HG03039 (cell line): ENCODE results near the gene SLC26A8.
"Not testable (repeated sequence)": the region's sequence is repeated elsewhere in the genome, so short reads cannot be mapped to it uniquely, and the experiment has no call there.

Experiments
- ATAC-seq: cut with Tn5 transposase; IDR thresholded peaks from one replicate; pipeline ENCODE4 v1.9.1; 2021; ENCODE audit warnings: mild to moderate bottlenecking, moderate library complexity; ENCODE audit not compliant: unreplicated experiment

The SLC26A8 gene

GRCh38 chr6:35919827-35920751 is 104.4 kb downstream of the SLC26A8 start:
- ATAC-seq = peak; percentile 28

GRCh38 chr6:35919085-35919826 is 105.2 kb downstream of the SLC26A8 start:
- ATAC-seq = no peak

GRCh38 chr6:35916893-35917292 is 107.5 kb downstream of the SLC26A8 start:
- not testable (repeated sequence) for ATAC-seq

- ATAC-seq = no peak
These were observed 108.4 kb downstream of the SLC26A8 start for GRCh38 chr6:35916056-35916455.

- no peak for ATAC-seq
These were observed 109.9 kb downstream of the SLC26A8 start for GRCh38 chr6:35914536-35914935.

- ATAC-seq = no peak
These were observed 112.4 kb downstream of the SLC26A8 start for GRCh38 chr6:35911871-35912653.

- not testable (repeated sequence) for ATAC-seq
These were observed 114.9 kb downstream of the SLC26A8 start for GRCh38 chr6:35909571-35909970.

GRCh38 chr6:35908753-35909401 is 115.6 kb downstream of the SLC26A8 start:
- ATAC-seq = not testable (repeated sequence)

- no peak for ATAC-seq
These were observed 116.7 kb downstream of the SLC26A8 start for GRCh38 chr6:35907750-35908149.

- ATAC-seq = no peak
These were observed 118.0 kb downstream of the SLC26A8 start for GRCh38 chr6:35906499-35906846.

- no peak for ATAC-seq
These were observed 118.5 kb downstream of the SLC26A8 start for GRCh38 chr6:35905841-35906498.

- ATAC-seq = no peak
These were observed 119.2 kb downstream of the SLC26A8 start for GRCh38 chr6:35905141-35905785.

- ATAC-seq = no peak
These were observed 120.8 kb downstream of the SLC26A8 start for GRCh38 chr6:35903679-35904078.

GRCh38 chr6:35900448-35900847 is 124.0 kb downstream of the SLC26A8 start:
- no peak for ATAC-seq

- ATAC-seq = no peak
These were observed 126.4 kb downstream of the SLC26A8 start for GRCh38 chr6:35898003-35898402.

GRCh38 chr6:35897486-35897885 is 127.0 kb downstream of the SLC26A8 start:
- ATAC-seq = no peak

GRCh38 chr6:35897036-35897435 is 127.4 kb downstream of the SLC26A8 start:
- ATAC-seq = no peak

GRCh38 chr6:35896228-35896627 is 128.2 kb downstream of the SLC26A8 start:
- no peak for ATAC-seq

GRCh38 chr6:35895560-35895959 is 128.9 kb downstream of the SLC26A8 start:
- no peak for ATAC-seq

GRCh38 chr6:35894776-35895175 is 129.7 kb downstream of the SLC26A8 start:
- no peak for ATAC-seq
